Hepatocyte (in vitro differentiated cells): ENCODE results near the gene SPAG4. TPM values are rescaled to one million over a fixed set of nuclear protein-coding genes. Genes with fewer than 3 reads are reported as not detected.

Source experiments
- DNase-seq: peaks from one replicate; pipeline ENCODE4 v3.0.0-alpha.2; 2016; ENCODE audit warnings: low spot score
- H2AFZ ChIP-seq: fragments of 200-600 bp; sonication (generic); 2 replicates; pipeline ENCODE4 v1.6.0; 2016; ENCODE audit warnings: antibody characterized with exemption, mild to moderate bottlenecking
- H3K27ac ChIP-seq: fragments of 200-600 bp; sonication (generic); 2 replicates; pipeline ENCODE4 v1.5.1; 2016; ENCODE audit warnings: mild to moderate bottlenecking
- H3K27me3 ChIP-seq: fragments of 200-600 bp; sonication (generic); 2 replicates; pipeline ENCODE4 v1.6.1; 2016
- H3K36me3 ChIP-seq: fragments of 200-600 bp; sonication (generic); replicated peaks from 2 replicates; pipeline ENCODE4 v1.5.1; 2016; ENCODE audit warnings: low read depth; ENCODE audit not compliant: insufficient read depth
- H3K4me1 ChIP-seq: fragments of 200-600 bp; sonication (generic); 2 replicates; pipeline ENCODE4 v1.5.1; 2016; ENCODE audit warnings: mild to moderate bottlenecking, moderate library complexity; ENCODE audit not compliant: insufficient read depth
- H3K4me2 ChIP-seq: fragments of 200-600 bp; sonication (generic); 2 replicates; pipeline ENCODE4 v1.6.0; 2016
- H3K4me3 ChIP-seq: fragments of 200-600 bp; sonication (generic); 2 replicates; pipeline ENCODE4 v1.5.1; 2016; ENCODE audit warnings: mild to moderate bottlenecking
- H3K79me2 ChIP-seq: fragments of 200-600 bp; sonication (generic); 2 replicates; pipeline ENCODE4 v1.6.0; 2017; ENCODE audit warnings: mild to moderate bottlenecking
- H3K9me2 ChIP-seq: fragments of 200-600 bp; sonication (generic); replicated peaks from 2 replicates; pipeline ENCODE4 v1.6.0; 2017; ENCODE audit warnings: mild to moderate bottlenecking; ENCODE audit not compliant: insufficient read depth
- H3K9me3 ChIP-seq: fragments of 200-600 bp; sonication (generic); 2 replicates; pipeline ENCODE4 v1.5.1; 2016; ENCODE audit warnings: low read depth, mild to moderate bottlenecking
- H4K20me1 ChIP-seq: fragments of 200-600 bp; sonication (generic); 2 replicates; pipeline ENCODE4 v1.6.0; 2016; ENCODE audit warnings: mild to moderate bottlenecking; ENCODE audit not compliant: insufficient read depth, poor library complexity, severe bottlenecking
- EZH2 ChIP-seq: fragments of 200-600 bp; sonication (generic); IDR thresholded peaks from 2 replicates; pipeline ENCODE4 v1.6.1; 2016; ENCODE audit warnings: antibody characterized with exemption, mild to moderate bottlenecking, borderline replicate concordance
- EZH2phosphoT487 ChIP-seq: fragments of 200-600 bp; sonication (generic); IDR thresholded peaks from one replicate; pipeline ENCODE4 v1.6.1; 2018; ENCODE audit warnings: antibody characterized with exemption, mild to moderate bottlenecking, low read depth, moderate library complexity; ENCODE audit not compliant: unreplicated experiment, severe bottlenecking
- WGBS: methylation state at CpG from one replicate; pipeline ENCODE4 v1.1.6; 2016; ENCODE audit warnings: low lambda C conversion rate; ENCODE audit errors: missing lambda C conversion rate; 5-methylcytosine and 5-hydroxymethylcytosine counted together
- polyA plus RNA-seq: library from polyadenylated mRNA; unstranded; fragments of >200 nt; fragmentation: Nextera tagmentation; extraction: Ambion mirVana; gene quantifications from 2 replicates; pipeline ENCODE4 v1.2.1, GENCODE V29; 2016
- total RNA-seq: library from RNA; depleted of rRNA; stranded (reverse); fragments of >200 nt; gene quantifications from 2 replicates; pipeline ENCODE4 v1.2.3, GENCODE V29; 2014
- TF ChIP-seq, protein P1 (sequence below): fragments of 200-600 bp; sonication (generic); IDR thresholded peaks from 2 replicates; pipeline ENCODE4 v1.5.1; 2016; ENCODE audit warnings: antibody characterized with exemption, mild to moderate bottlenecking; ENCODE audit not compliant: poor library complexity

SPAG4 gene
- total and polyA plus RNA-seq, 2 experiments from 2014 or later = 6.6 to 7.9 TPM

- no peaks in the 10 kb centered on the region for H3K9me3 ChIP-seq
- H3K4me1 ChIP-seq = peaks cover 13% of the 10 kb centered on the region
- DNase-seq = no peak
- no peak overlapping the region for H2AFZ ChIP-seq
- H3K4me2 ChIP-seq = no peak overlapping the region
- H4K20me1 ChIP-seq = no peaks in the 10 kb centered on the region
- TF ChIP-seq EZH2 (no peak), EZH2phosphoT487 (no peak)
- TF ChIP-seq, protein P1, sequence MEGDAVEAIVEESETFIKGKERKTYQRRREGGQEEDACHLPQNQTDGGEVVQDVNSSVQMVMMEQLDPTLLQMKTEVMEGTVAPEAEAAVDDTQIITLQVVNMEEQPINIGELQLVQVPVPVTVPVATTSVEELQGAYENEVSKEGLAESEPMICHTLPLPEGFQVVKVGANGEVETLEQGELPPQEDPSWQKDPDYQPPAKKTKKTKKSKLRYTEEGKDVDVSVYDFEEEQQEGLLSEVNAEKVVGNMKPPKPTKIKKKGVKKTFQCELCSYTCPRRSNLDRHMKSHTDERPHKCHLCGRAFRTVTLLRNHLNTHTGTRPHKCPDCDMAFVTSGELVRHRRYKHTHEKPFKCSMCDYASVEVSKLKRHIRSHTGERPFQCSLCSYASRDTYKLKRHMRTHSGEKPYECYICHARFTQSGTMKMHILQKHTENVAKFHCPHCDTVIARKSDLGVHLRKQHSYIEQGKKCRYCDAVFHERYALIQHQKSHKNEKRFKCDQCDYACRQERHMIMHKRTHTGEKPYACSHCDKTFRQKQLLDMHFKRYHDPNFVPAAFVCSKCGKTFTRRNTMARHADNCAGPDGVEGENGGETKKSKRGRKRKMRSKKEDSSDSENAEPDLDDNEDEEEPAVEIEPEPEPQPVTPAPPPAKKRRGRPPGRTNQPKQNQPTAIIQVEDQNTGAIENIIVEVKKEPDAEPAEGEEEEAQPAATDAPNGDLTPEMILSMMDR = no peak
- peaks cover 32% of the 10 kb centered on the region for H3K27me3 ChIP-seq
- H3K9me2 ChIP-seq = no peaks in the 10 kb centered on the region
- no peak overlapping the region for H3K27ac ChIP-seq
- no peaks in the 10 kb centered on the region for H3K36me3 ChIP-seq
- no peaks in the 10 kb centered on the region for H3K79me2 ChIP-seq
- no peak overlapping the region for H3K4me3 ChIP-seq
- 93% methylated on average over 15 of the region's 15 CpGs for WGBS
These were observed 12.7 kb upstream of the SPAG4 start for GRCh38 chr20:35602851-35603495.

DNA sequence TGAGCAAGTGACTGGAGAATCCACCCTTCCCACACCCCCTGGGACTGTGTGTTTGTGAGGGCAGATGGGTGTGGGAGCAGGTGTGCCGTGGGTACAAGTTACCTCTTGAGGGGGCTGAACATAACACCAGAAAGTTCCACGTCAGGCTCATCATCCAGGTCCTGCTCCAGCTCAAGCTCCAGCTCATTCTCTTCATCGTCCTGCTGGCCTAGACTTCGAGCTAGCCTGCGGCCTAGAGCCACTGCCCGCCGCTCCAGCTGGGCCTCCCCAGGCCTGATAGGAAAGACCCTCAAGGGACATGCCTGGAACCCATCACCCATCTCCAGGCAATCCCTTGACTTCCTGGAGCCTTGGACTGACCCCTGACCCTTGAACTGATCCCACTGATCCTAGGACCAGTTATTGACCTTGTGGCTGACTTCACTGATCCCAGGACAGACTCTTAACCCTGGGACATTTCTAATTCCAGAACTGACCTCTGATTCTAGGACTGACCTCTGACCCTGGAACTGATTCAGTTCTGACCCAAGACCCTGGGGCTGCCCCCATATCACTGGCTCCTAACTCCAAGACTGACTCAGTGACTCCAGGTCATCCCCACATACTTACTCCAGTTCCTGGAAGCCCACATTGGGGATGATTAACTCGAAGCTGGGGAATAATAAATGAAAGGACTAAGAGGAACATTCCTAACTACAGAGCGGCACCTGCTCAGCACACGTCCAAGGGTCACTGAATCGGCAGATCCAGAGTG is 11.8 kb upstream of the SPAG4 start:
- H3K27ac ChIP-seq = no peak overlapping the region
- H2AFZ ChIP-seq = no peak overlapping the region
- 87% methylated on average over 11 of the region's 11 CpGs for WGBS
- no peaks in the 10 kb centered on the region for H4K20me1 ChIP-seq
- TF ChIP-seq EZH2phosphoT487 (no peak), EZH2 (no peak)
- TF ChIP-seq, protein P1 = no peak
- no peak overlapping the region for H3K4me2 ChIP-seq
- no peak overlapping the region for H3K4me3 ChIP-seq
- H3K4me1 ChIP-seq = peaks cover 13% of the 10 kb centered on the region
- no peaks in the 10 kb centered on the region for H3K9me3 ChIP-seq
- H3K27me3 ChIP-seq = peaks cover 28% of the 10 kb centered on the region
- no peak for DNase-seq
- no peaks in the 10 kb centered on the region for H3K36me3 ChIP-seq
- H3K79me2 ChIP-seq = no peaks in the 10 kb centered on the region
- H3K9me2 ChIP-seq = no peaks in the 10 kb centered on the region

- H3K4me3 ChIP-seq = no peak overlapping the region
- H3K27me3 ChIP-seq = peaks cover 25% of the 10 kb centered on the region
- H3K9me2 ChIP-seq = no peaks in the 10 kb centered on the region
- no peaks in the 10 kb centered on the region for H3K79me2 ChIP-seq
- H2AFZ ChIP-seq = no peak overlapping the region
- H3K27ac ChIP-seq = no peak overlapping the region
- TF ChIP-seq, protein P1 = peak; percentile 28
- TF ChIP-seq EZH2 (no peak), EZH2phosphoT487 (no peak)
- WGBS = 56% methylated on average over 4 of the region's 4 CpGs
- H3K4me1 ChIP-seq = peaks cover 13% of the 10 kb centered on the region
- no peaks in the 10 kb centered on the region for H3K9me3 ChIP-seq
- DNase-seq = no peak
- no peaks in the 10 kb centered on the region for H4K20me1 ChIP-seq
- no peaks in the 10 kb centered on the region for H3K36me3 ChIP-seq
- no peak overlapping the region for H3K4me2 ChIP-seq
These were observed 11.2 kb upstream of the SPAG4 start for GRCh38 chr20:35604449-35604747.
